Measurements from ENCODE around the gene TMEM59L. TPM values are rescaled to one million over a fixed set of nuclear protein-coding genes. Genes with fewer than 3 reads are reported as not detected.

Gene TMEM59L
- total and polyA plus RNA-seq, 2 donors (not counting 1 experiment from before 2014, with no cell fraction given), result not detected

- Histone ChIP-seq H3K4me3 (ENCODE audit: control extremely low read depth in 1 of 5, extremely low read depth in 1 of 5, insufficient read depth in 1 of 5, low read depth in 2 of 5, low read length in 4 of 5) (peak overlapping the region in 4 of 5 experiments; percentile 42 to 69 (median 48)), H3K9ac (ENCODE audit: low read length) (peak overlapping the region; percentile 65), H3K27me3 (replicated peaks in 1 of 4; ENCODE audit: control extremely low read depth in 1 of 4, control insufficient read depth in 3 of 4, insufficient read depth in 4 of 4, low read length in 3 of 4) (peaks cover 0 to 29% (median 8%) of the 10 kb centered on the region in 4 experiments), H4K20me1 (ENCODE audit: control insufficient read depth, insufficient read depth, low read length, poor library complexity, severe bottlenecking) (peaks cover 10% of the 10 kb centered on the region), H3K4me2 (replicated peaks; ENCODE audit: low read depth, low read length, poor library complexity, severe bottlenecking) (peak overlapping the region; percentile 100), H3K79me2 (ENCODE audit: control insufficient read depth, insufficient read depth, low read length) (no peaks in the 10 kb centered on the region), H3K27ac (ENCODE audit: low read length in 2 of 2) (no peak overlapping the region), H3K4me1 (ENCODE audit: control insufficient read depth in 2 of 2, insufficient read depth in 2 of 2, low read length in 2 of 2) (peaks cover 21 to 39% of the 10 kb centered on the region in 2 donors), H3K9me3 (ENCODE audit: control extremely low read depth in 1 of 3, control insufficient read depth in 2 of 3, insufficient read depth in 1 of 3, low read length in 2 of 3) (no peaks in the 10 kb centered on the region), H2AFZ (ENCODE audit: insufficient read depth, low read depth, low read length, poor library complexity, severe bottlenecking) (peak overlapping the region; percentile 81), H3K36me3 (replicated peaks in 1 of 2; ENCODE audit: control extremely low read depth in 1 of 2, control insufficient read depth in 1 of 2, extremely low read depth in 1 of 2, insufficient read depth in 2 of 2, low read length in 1 of 2) (peaks cover 0 to 6% of the 10 kb centered on the region in 2 experiments)
- under 1% methylated on average over 44 of the region's 54 CpGs for WGBS (ENCODE audit: insufficient coverage)
- Mint-ChIP-seq H3K4me1 (peaks cover 25% of the 10 kb centered on the region), H3K27me3 (peaks cover 7% of the 10 kb centered on the region), H3K4me3 (peak overlapping the region; percentile 79), H3K9me3 (ENCODE audit: insufficient read depth) (no peaks in the 10 kb centered on the region), H3K27ac (peak overlapping the region; percentile 59)
- POLR2A ChIA-PET, result interaction anchor here (0.6 to 1.0 kb wide), 5 partner anchors 9 to 1040 kb away, joined by 3 to 9 read pairs (median 3); no protein-coding TSS in a partner anchor
- CTCF ChIA-PET, result interaction anchor here (0.6 to 6.3 kb wide), 24 partner anchors 9 to 579 kb away, joined by 3 to 47 read pairs (median 4); partner anchors contain the start of genes COPE, DDX49, TMEM59L and UBA52
- ATAC-seq (ENCODE audit: low read depth) (peak; percentile 86), DNase-seq (peak; percentile 86)
- intact Hi-C loops (cut with micrococcal nuclease), result loop anchor here (1.0 to 2.0 kb wide), 3 partner anchors 72 to 347 kb away; partner anchors contain the start of genes ELL and HOMER3
- TF ChIP-seq EZH2 (IDR thresholded peaks at IDR 0.05; ENCODE audit: borderline replicate concordance, insufficient read depth, low read depth, low read length, poor library complexity, severe bottlenecking), result no peak
- peak; percentile 84 for TF ChIP-seq CTCF (IDR thresholded peaks at IDR 0.05)
Observed at GRCh38 chr19:18594096-18594823, 18.4 kb upstream of the TMEM59L start.
